K562 (cell line): ENCODE results near the gene CTAGE8.
"Not testable (repeated sequence)": the region's sequence is repeated elsewhere in the genome, so short reads cannot be mapped to it uniquely, and the experiment has no call there.

Experiments
- HCFC1 ChIP-seq: IDR thresholded peaks from 2 replicates; pipeline ENCODE4 v1.6.1; 2012; ENCODE audit warnings: low read depth, low read length, improper control_type of control experiment
- RFX5 ChIP-seq: IDR thresholded peaks from 2 replicates; pipeline ENCODE4 v1.6.1; 2011; ENCODE audit warnings: low read depth, mild to moderate bottlenecking, improper control_type of control experiment, low read length
- SP1 ChIP-seq: sonication (generic); formaldehyde crosslinking; IDR thresholded peaks from 2 replicates; pipeline ENCODE4 v1.8.1; 2022; ENCODE audit warnings: mild to moderate bottlenecking, missing genetic modification reagents
- TCF7L2 ChIP-seq: fragments of 150-350 bp; IDR thresholded peaks from 2 replicates; pipeline ENCODE4 v1.6.1; 2016; ENCODE audit warnings: low read depth, mild to moderate bottlenecking, low read length, moderate library complexity
- ZNF668 ChIP-seq: fragments of 250-450 bp; sonication (Bioruptor Pico); IDR thresholded peaks from 2 replicates; pipeline ENCODE4 v1.8.0; 2022; ENCODE audit warnings: mild to moderate bottlenecking, inconsistent platforms
- TF ChIP-seq, protein P1 (sequence below): fragments of 250-450 bp; sonication (Bioruptor Pico); IDR thresholded peaks from 2 replicates; pipeline ENCODE4 v1.5.0; 2020; ENCODE audit warnings: mild to moderate bottlenecking
- TF ChIP-seq, protein P2 (sequence below), 3 experiments: IDR thresholded peaks in 2 of 3; conservative IDR thresholded peaks in 1 of 3; 2 replicates each; pipeline ENCODE4 v1.5.1; 2011 to 2012; ENCODE audit warnings: low read length in 3 of 3, mild to moderate bottlenecking in 3 of 3, control low read depth in 2 of 3, improper control_type of control experiment in 1 of 3, inconsistent platforms in 1 of 3, low read depth in 1 of 3, mixed read lengths in 1 of 3, moderate library complexity in 1 of 3; ENCODE audit not compliant: insufficient read depth in 2 of 3

DNA sequence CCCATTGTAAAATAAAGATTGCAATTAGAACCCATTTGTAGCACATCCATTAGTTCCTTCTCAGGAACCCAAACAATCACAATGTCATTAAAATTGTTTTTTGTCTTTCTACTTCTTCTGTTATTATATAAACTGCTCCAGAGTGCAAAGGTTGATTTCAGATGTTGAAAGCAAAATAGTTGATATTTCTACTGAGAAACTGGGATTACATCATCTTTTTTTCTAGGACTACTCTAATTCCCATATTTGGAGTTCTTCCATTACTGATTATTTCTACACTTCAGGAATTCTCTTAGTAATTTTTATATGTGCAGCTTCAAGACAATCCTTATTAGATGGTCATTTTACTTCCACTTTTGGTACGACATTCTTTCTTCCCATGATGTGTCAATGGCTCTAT lies 48.4 kb upstream of the CTAGE8 start:
- TF ChIP-seq, protein P1, sequence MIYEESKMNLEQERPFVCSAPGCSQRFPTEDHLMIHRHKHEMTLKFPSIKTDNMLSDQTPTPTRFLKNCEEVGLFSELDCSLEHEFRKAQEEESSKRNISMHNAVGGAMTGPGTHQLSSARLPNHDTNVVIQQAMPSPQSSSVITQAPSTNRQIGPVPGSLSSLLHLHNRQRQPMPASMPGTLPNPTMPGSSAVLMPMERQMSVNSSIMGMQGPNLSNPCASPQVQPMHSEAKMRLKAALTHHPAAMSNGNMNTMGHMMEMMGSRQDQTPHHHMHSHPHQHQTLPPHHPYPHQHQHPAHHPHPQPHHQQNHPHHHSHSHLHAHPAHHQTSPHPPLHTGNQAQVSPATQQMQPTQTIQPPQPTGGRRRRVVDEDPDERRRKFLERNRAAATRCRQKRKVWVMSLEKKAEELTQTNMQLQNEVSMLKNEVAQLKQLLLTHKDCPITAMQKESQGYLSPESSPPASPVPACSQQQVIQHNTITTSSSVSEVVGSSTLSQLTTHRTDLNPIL (CRISPR knock-in tag), result not testable (repeated sequence)
- TF ChIP-seq, protein P2, sequence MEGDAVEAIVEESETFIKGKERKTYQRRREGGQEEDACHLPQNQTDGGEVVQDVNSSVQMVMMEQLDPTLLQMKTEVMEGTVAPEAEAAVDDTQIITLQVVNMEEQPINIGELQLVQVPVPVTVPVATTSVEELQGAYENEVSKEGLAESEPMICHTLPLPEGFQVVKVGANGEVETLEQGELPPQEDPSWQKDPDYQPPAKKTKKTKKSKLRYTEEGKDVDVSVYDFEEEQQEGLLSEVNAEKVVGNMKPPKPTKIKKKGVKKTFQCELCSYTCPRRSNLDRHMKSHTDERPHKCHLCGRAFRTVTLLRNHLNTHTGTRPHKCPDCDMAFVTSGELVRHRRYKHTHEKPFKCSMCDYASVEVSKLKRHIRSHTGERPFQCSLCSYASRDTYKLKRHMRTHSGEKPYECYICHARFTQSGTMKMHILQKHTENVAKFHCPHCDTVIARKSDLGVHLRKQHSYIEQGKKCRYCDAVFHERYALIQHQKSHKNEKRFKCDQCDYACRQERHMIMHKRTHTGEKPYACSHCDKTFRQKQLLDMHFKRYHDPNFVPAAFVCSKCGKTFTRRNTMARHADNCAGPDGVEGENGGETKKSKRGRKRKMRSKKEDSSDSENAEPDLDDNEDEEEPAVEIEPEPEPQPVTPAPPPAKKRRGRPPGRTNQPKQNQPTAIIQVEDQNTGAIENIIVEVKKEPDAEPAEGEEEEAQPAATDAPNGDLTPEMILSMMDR (IDR thresholded peaks at IDR 0.05 in 2 of 3, conservative IDR thresholded peaks at IDR 0.05 in 1 of 3; ENCODE audit: insufficient read depth in 2 of 3, low read depth in 1 of 3, low read length in 3 of 3), result not testable (repeated sequence)
- not testable (repeated sequence) for TF ChIP-seq HCFC1; RFX5; TCF7L2; ZNF668; SP1 (CRISPR knock-in tag)
